Fibroblast of skin of scalp (primary cell): Measurements from ENCODE around the gene TUBG2.
A peak's percentile ranks its signal among the peaks of the same experiment; 100 is the strongest.
"Not testable (repeated sequence)": the region's sequence is repeated elsewhere in the genome, so short reads cannot be mapped to it uniquely, and the experiment has no call there.

ENCODE experiments used
- DNase-seq: peaks from one replicate; pipeline ENCODE4 v3.0.0-alpha.2; 2013

Gene TUBG2

GRCh38 chr17:42655528-42655927 lies 3.6 kb upstream of the TUBG2 start:
- peak; percentile 49 for DNase-seq

- DNase-seq: no peak
These were observed 1.1 kb upstream of the TUBG2 start for GRCh38 chr17:42657824-42658588.

GRCh38 chr17:42659932-42660274 lies 819 bp downstream of the TUBG2 start:
- not testable (repeated sequence) for DNase-seq

GRCh38 chr17:42660692-42661345 lies 1.7 kb downstream of the TUBG2 start:
- DNase-seq: peak; percentile 49

- DNase-seq: no peak
These were observed 6.5 kb downstream of the TUBG2 start for GRCh38 chr17:42665581-42666001.

GRCh38 chr17:42666126-42666525 lies 7.0 kb downstream of the TUBG2 start:
- not testable (repeated sequence) for DNase-seq

GRCh38 chr17:42667088-42667951 lies 8.2 kb downstream of the TUBG2 start:
- DNase-seq: peak; percentile 64

GRCh38 chr17:42669705-42669976 lies 10.6 kb downstream of the TUBG2 start:
- DNase-seq: no peak

GRCh38 chr17:42669977-42670788 lies 11.1 kb downstream of the TUBG2 start:
- no peak for DNase-seq

GRCh38 chr17:42670789-42671657 lies 11.9 kb downstream of the TUBG2 start:
- no peak for DNase-seq

GRCh38 chr17:42672038-42672437 lies 13.0 kb downstream of the TUBG2 start:
- DNase-seq: no peak

- no peak for DNase-seq
These were observed 14.3 kb downstream of the TUBG2 start for GRCh38 chr17:42673266-42673884.

GRCh38 chr17:42673885-42674754 lies 15.0 kb downstream of the TUBG2 start:
- DNase-seq: peak; percentile 64

- no peak for DNase-seq
These were observed 15.8 kb downstream of the TUBG2 start for GRCh38 chr17:42674755-42675347.

- DNase-seq: no peak
These were observed 16.4 kb downstream of the TUBG2 start for GRCh38 chr17:42675348-42675964.

- DNase-seq: peak; percentile 34
These were observed 16.9 kb downstream of the TUBG2 start for GRCh38 chr17:42675965-42676423.

- DNase-seq: peak; percentile 41
These were observed 17.4 kb downstream of the TUBG2 start, which contains the start of gene PLEKHH3 for GRCh38 chr17:42676424-42677011. PLEKHH3 (minus strand) TSS chr17:42676994; CDS start chr17:42676563, 431 bp downstream.
